C4-2B (cell line): ENCODE results near the gene TMEM181.

Source experiments
- CTCF ChIP-seq: fragments of 450-650 bp; conservative IDR thresholded peaks from 2 replicates; pipeline ENCODE4 v1.5.1; 2017; ENCODE audit warnings: mild to moderate bottlenecking
- ZFX ChIP-seq: fragments of 450-650 bp; IDR thresholded peaks from 2 replicates; pipeline ENCODE4 v1.6.1; 2017

GRCh38 chr6:158586652-158587051 lies 26.8 kb downstream of the TMEM181 start:
- no peak for TF ChIP-seq CTCF
- TF ChIP-seq ZFX = no peak
